GM21515 (cell line): ENCODE data around the gene ITGA8.
"Not testable (repeated sequence)": the region's sequence is repeated elsewhere in the genome, so short reads cannot be mapped to it uniquely, and the experiment has no call there.

Source experiments
- ATAC-seq: cut with Tn5 transposase; IDR thresholded peaks from one replicate; pipeline ENCODE4 v1.9.1; 2021; ENCODE audit not compliant: unreplicated experiment

Gene ITGA8

GRCh38 chr10:15567952-15568351, 151.8 kb downstream of the ITGA8 start:
- ATAC-seq = no peak

DNA sequence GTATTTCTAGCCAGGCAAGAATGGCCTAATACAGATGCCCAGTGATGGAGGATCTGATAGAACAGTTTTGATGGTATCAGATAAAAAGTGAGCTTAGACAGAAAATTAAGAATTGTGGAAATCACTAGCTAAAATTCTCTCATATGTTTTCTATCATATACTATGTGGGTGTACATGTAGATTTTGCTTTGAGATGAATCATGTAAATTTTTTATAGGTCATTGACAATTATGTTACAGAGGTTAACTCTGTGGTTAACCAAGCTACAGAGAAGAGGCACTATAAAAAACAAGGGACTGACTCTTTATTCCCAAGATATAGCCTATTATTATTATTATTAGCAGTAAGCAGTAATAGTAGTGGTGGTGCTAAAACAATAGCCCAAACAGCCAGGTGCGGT, 156.5 kb downstream of the ITGA8 start:
- ATAC-seq = no peak

DNA sequence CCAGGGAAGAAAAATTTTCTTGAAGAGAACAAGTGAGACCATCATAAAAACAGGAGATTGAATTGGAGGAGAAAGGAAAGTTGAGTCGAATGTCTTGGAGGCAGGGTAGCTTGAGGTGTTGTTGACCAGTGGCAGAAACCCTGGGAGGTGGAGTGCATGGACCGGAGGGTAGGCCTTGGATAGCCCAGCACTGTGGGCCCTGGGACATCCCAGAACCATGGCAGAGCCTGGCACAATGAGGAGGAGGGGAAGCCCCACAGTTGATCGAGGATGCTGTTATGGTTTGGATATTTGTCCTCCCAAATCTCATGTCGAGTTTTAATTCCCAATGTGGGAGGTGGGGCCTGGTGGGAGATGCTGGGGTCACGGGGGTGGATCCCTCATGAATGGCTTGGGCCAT, 157.1 kb downstream of the ITGA8 start:
- no peak for ATAC-seq

DNA sequence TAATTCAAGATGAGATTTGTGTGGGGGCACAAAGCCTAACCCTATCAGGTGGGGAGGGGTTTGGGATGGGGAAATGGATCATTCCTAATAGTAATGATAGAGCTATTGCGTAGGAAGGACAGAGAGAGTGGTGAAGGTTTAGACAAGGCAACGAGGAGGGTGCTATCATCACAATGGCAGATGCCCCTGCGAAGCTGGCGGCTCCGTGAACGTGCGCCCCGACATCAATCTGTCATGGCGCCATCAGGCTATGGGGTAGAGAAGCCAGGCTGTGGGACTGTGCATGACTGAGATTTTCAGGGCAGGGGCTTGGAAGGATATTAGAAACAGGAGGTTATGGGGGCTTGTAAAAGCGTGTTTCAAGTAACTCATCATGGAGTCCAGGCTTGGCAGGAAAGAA, 157.6 kb downstream of the ITGA8 start:
- no peak for ATAC-seq

GRCh38 chr10:15558136-15558535, 161.6 kb downstream of the ITGA8 start:
- no peak for ATAC-seq

GRCh38 chr10:15557168-15557567, 162.6 kb downstream of the ITGA8 start:
- ATAC-seq = not testable (repeated sequence)

DNA sequence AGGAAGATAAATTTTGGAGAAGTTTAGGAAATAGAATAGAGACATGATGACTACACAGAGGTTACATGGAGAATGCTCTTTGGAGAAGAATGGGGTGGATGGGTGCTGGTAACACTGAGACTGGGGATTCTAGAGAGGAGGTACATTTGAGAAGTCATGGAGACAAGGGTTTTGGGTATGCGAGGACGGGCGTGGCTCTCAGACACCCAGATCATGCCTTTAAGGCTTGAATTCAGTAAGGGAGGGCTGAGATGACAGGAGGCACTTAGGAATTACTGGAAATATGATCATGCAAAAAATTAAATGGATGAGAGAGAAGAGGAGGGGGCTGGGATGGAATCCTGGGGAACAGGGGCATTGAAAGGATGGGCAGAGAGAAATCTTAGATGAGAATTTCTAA, 168.8 kb downstream of the ITGA8 start:
- no peak for ATAC-seq

GRCh38 chr10:15548331-15548730, 171.4 kb downstream of the ITGA8 start:
- ATAC-seq = no peak

DNA sequence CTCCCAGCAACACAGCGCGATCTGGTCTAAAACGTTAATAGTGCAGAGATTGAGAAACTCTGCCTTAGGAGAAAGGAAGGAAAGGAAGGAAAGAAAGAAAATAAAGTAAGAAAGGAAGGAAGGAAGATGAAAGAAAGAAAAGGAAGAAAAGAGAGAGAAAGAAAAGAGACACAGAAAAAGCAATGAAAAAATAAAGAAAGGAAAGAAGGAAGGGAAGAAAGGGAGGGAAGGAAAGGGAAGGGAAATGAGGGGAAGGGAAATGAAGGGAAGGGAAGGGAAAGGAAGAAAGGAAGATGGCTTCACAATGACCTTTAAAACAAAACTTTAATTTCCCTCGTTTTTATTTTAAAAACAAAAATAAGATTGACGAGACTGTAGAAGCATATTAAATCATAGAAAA, 173.1 kb downstream of the ITGA8 start:
- ATAC-seq = no peak

DNA sequence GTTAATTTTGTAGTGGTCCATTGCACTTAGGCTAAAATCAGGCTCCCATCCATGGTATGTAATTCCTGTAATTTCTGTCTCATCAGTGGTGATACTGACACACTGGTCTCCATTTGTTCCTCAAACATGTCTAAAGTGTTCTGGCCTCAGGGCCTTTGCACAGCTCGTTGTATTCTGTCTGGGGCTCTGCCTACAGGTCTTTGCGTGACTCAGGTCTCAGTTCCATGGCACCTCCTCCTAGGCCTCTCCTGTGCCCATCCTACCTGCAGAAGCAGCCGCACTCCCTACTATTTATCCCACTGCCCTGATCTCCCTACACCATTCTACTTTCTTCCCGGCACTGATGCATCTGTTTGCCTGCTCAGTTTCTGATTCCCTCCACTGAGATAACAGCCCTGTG, 173.8 kb downstream of the ITGA8 start:
- no peak for ATAC-seq

DNA sequence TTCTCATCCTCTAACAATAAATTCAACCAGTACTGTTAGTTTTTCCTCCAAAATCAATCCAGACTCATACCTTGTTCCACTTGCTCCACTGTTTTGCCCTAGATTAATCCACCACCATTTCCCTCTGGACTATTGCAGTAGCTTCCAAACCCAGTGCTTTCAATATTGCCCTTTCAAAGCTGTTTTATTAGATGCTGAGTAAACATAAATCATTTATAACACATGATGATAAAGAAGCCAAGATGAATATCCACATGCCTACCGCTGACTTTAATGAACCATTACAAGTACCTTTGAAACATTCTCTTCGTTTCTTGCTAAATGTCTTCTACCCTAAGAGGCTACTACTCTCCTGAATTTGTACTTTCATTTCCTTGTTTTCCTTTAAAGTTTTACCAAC, 174.5 kb downstream of the ITGA8 start:
- ATAC-seq = no peak

DNA sequence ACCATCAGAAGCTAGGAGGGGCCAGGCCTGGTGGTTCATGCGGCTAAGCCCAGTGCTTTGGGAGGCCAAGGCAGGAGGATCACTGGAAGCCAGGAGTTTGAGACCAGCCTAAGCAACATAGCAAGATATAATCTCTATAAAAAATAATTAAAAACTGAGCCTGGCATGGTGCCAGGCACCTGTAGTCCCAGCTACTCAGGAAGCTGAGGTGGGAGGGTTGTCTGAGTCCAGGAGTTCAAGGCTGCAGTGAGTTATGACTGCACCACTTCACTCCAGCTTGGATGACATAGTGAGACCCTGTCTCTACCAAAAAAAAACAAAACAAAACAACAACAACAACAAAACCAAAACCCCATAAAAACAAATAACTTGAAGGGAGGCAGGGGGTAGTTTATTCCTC, 175.7 kb downstream of the ITGA8 start:
- ATAC-seq = no peak

DNA sequence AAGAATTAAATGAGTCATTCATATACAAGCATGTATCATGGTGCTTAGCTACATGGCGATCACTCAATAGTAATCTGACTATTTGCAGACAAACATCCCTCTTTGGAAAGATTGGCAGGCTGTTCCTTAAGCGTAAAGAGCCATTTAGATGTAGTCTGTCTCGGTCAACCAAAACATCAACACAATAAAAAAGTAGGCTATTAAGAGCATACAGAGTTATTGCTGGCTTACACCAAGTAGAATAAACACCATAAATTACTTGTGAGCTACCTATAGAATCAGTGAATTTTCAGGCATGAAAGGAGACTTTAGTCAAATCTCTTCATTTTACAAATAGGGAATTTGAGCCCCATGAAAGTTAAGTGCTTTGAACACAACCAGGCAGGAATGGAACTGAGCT, 176.9 kb downstream of the ITGA8 start:
- ATAC-seq = no peak

DNA sequence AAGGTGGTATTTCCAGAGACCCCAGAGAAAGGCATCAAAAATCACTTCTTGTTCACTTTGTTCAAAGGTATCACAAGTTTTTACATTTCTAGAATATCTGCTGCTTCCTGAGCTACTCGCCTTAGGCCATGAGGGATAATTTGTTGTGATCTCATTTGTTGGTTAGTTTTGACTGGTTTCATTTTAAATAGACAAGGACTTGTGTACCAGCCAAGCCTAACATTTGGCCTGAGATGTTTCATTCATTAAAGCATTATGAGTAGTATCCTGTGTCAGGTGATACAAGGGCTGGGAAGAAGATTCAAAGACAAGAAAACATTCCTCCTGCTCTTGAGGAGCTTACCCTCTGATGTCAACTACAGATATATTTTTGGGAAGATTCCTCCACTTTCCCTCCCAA, 178.3 kb downstream of the ITGA8 start:
- no peak for ATAC-seq

DNA sequence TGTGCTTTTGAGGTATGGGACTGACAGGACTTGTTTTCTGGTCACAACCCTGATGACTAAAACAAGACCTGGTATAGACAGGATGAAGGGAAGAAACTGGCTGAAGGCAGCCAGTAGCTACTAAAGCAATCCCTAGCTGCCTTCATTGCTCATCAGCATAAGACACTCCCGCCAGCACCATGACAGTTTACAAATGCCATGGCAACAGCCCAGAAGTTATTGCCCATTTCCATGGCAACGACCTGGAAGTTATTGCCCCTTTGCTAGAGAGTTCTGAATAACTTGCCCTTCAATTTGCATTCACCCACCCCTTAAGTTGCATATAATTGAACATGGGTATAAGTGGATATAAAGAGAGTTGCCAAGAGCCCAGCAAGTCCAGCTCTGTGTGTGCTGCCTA, 179.0 kb downstream of the ITGA8 start:
- no peak for ATAC-seq

DNA sequence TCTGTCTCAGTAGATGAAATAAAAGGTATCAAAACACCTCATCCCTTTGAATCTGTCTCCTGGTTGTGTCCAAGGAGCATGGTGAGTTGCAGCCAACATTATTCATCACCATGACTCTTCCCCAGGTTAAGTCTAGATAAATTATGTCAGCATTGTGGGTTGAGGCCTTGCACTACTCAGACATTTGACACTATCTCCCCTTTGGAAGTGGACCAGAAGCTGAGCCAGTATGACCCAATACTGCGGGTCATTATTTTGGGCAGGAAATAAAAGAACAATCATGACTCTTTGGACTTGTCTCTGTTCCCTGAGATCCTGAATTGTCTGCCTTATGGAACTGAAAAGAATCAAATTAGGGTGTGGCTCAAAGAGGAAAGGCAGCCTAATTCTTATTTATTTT, 180.5 kb downstream of the ITGA8 start:
- ATAC-seq = no peak

GRCh38 chr10:15534928-15535538, 184.7 kb downstream of the ITGA8 start:
- not testable (repeated sequence) for ATAC-seq

GRCh38 chr10:15531927-15532722, 187.6 kb downstream of the ITGA8 start:
- no peak for ATAC-seq

- no peak for ATAC-seq
Observed at GRCh38 chr10:15528859-15529239, 190.9 kb downstream of the ITGA8 start.

- ATAC-seq = no peak
Observed at GRCh38 chr10:15526754-15527153, 193.0 kb downstream of the ITGA8 start.

DNA sequence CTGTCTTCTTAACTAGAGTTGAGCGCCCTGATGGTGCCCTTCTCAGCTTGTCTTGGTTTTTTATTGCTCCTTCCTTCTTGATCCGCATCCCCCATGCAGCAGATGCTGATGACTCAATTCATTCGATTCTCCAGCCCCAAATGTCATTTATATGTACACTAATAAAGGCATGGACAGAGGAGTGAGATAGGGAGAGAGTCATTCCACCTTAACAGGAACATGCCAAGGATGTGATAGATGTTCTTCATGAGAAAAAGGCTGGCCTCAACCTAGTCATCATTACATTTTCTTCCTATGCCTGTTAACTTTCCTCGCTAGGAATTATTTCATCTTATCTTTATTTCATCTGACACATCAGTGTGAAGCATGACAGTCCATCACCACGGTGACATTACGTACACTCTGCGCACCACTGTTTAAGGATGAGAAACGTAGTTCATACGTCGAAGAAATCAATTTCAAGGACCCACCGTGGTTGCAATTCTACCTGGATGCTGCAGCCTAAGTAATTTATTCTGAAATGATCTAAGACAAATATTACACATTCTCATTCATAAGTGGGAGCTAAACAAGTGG, 198.3 kb downstream of the ITGA8 start:
- no peak for ATAC-seq

DNA sequence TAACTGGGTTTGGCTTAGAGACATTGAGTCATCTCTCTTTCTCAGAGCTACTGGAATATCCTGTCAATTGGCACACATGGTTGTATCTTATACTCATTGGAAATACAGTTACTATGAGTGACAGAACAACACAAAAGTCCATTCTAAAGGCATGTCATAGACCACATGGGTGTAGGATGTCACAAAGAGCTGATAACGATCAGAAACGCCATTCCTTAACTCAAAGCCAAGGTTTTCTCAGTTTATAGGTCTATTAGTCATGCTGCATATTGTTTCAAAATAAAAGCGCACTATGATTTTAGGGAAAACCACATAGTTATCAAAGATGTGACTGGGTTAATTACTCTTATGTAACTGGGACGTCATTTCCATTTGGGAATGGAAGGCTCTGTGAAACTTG, 201.5 kb downstream of the ITGA8 start:
- no peak for ATAC-seq
